NT2/D1 (cell line): ENCODE measurements around the gene TBC1D4.
"Not testable (repeated sequence)": the region's sequence is repeated elsewhere in the genome, so short reads cannot be mapped to it uniquely, and the experiment has no call there.

Source experiments
- DNase-seq: peaks from one replicate; pipeline ENCODE4 v3.0.0-alpha.2; 2011; ENCODE audit warnings: low read depth, low spot score
- H3K27me3 ChIP-seq: 2 replicates; pipeline ENCODE4 v1.6.0; 2011; ENCODE audit warnings: mild to moderate bottlenecking; ENCODE audit not compliant: insufficient read length, insufficient read depth
- H3K36me3 ChIP-seq: 2 replicates; pipeline ENCODE4 v1.6.1; 2011; ENCODE audit warnings: mild to moderate bottlenecking, low read length, mixed read lengths; ENCODE audit not compliant: insufficient read depth, insufficient read length
- H3K4me1 ChIP-seq: 2 replicates; pipeline ENCODE4 v1.5.1; 2011; ENCODE audit not compliant: insufficient read depth, insufficient read length
- H3K4me3 ChIP-seq: 2 replicates; pipeline ENCODE4 v1.5.1; 2011; ENCODE audit warnings: low read depth; ENCODE audit not compliant: insufficient read length
- H3K9ac ChIP-seq: 2 replicates; pipeline ENCODE4 v1.6.0; 2011; ENCODE audit warnings: low read depth; ENCODE audit not compliant: insufficient read length
- H3K9me3 ChIP-seq: 2 replicates; pipeline ENCODE4 v1.5.1; 2011; ENCODE audit warnings: mild to moderate bottlenecking, low read length; ENCODE audit not compliant: insufficient read depth
- SUZ12 ChIP-seq: IDR thresholded peaks from 2 replicates; pipeline ENCODE4 v1.6.1; 2011; ENCODE audit not compliant: insufficient read length, insufficient read depth; ENCODE audit errors: extremely low read depth
- YY1 ChIP-seq: IDR thresholded peaks from 2 replicates; pipeline ENCODE4 v1.6.1; 2011; ENCODE audit not compliant: insufficient read length, insufficient read depth
- ZNF274 ChIP-seq: IDR thresholded peaks from 2 replicates; pipeline ENCODE4 v1.6.1; 2011; ENCODE audit warnings: mild to moderate bottlenecking, low read depth, low read length

TBC1D4 gene

GRCh38 chr13:75251188-75251587 is 230.8 kb downstream of the TBC1D4 start:
- Histone ChIP-seq H3K9me3 (peaks cover 5% of the 10 kb centered on the region; the same call in 1 of the 2 replicates), H3K36me3 (no peaks in the 10 kb centered on the region), H3K9ac (no peak overlapping the region), H3K4me3 (no peak overlapping the region), H3K4me1 (no peaks in the 10 kb centered on the region), H3K27me3 (no peaks in the 10 kb centered on the region)
- no peak for TF ChIP-seq ZNF274
- TF ChIP-seq YY1: no peak
- no peak for TF ChIP-seq SUZ12
- DNase-seq: no peak

GRCh38 chr13:75250526-75251178 is 231.3 kb downstream of the TBC1D4 start:
- DNase-seq: no peak
- H3K9ac ChIP-seq: no peak overlapping the region
- no peak overlapping the region for H3K4me3 ChIP-seq
- peaks cover 5% of the 10 kb centered on the region; the same call in 1 of the 2 replicates for H3K9me3 ChIP-seq
- H3K27me3 ChIP-seq: no peaks in the 10 kb centered on the region
- H3K4me1 ChIP-seq: no peaks in the 10 kb centered on the region
- no peaks in the 10 kb centered on the region for H3K36me3 ChIP-seq
- TF ChIP-seq YY1: no peak
- TF ChIP-seq SUZ12: no peak
- TF ChIP-seq ZNF274: no peak

GRCh38 chr13:75245578-75245977 is 236.4 kb downstream of the TBC1D4 start:
- H3K4me1 ChIP-seq, H3K9me3 ChIP-seq, H3K27me3 ChIP-seq, H3K9ac ChIP-seq, H3K36me3 ChIP-seq, DNase-seq, H3K4me3 ChIP-seq: not testable (repeated sequence)

GRCh38 chr13:75240240-75240639 is 241.7 kb downstream of the TBC1D4 start:
- H3K4me3 ChIP-seq, H3K9me3 ChIP-seq, H3K4me1 ChIP-seq, H3K36me3 ChIP-seq, H3K27me3 ChIP-seq, DNase-seq, H3K9ac ChIP-seq: not testable (repeated sequence)

GRCh38 chr13:75236774-75237173 is 245.2 kb downstream of the TBC1D4 start:
- Histone ChIP-seq H3K9me3 (no peaks in the 10 kb centered on the region), H3K4me3 (no peak overlapping the region), H3K27me3 (no peaks in the 10 kb centered on the region), H3K9ac (no peak overlapping the region), H3K36me3 (no peaks in the 10 kb centered on the region), H3K4me1 (no peaks in the 10 kb centered on the region)
- TF ChIP-seq ZNF274: no peak
- DNase-seq: no peak
